ENCODE measurements around the gene MDFI.

Gene MDFI

DNA sequence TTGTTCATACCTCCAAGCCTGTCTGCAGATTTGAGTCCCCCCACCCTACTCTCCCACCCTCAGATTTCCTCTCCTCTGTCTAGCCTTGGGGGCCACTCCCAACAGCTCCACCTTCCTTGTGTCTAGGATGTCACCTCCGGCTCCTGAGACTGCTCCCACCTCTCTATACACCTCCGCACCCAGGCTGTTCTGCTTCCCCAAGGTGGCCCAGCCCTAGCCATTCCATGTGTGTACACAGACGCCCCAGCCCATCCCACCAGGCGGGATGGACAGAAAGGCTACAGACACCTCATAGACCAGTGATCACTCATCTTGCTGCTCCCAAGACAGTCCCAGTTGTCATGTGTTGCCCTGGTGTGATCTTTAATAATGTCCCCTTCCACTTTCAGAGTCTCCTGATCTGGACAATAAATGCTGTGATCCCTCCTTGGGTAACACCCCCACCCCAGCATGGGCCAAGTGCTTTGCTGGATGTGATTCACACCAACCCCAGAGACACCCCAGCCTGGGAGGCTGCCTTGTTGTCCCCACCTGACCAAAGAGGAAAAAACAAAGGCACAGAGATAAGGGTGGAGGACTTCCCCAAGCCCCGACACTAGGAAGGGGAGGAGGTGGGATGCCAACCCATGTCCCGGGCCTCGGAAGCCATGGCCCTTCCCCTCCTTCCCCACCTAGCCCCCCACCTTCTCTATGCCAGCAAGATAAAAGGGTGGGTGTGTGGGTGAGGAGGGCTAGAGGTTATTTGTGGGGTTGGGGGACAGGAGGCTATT, 36.1 kb downstream of the MDFI start:
- no peak for DNase-seq

DNA sequence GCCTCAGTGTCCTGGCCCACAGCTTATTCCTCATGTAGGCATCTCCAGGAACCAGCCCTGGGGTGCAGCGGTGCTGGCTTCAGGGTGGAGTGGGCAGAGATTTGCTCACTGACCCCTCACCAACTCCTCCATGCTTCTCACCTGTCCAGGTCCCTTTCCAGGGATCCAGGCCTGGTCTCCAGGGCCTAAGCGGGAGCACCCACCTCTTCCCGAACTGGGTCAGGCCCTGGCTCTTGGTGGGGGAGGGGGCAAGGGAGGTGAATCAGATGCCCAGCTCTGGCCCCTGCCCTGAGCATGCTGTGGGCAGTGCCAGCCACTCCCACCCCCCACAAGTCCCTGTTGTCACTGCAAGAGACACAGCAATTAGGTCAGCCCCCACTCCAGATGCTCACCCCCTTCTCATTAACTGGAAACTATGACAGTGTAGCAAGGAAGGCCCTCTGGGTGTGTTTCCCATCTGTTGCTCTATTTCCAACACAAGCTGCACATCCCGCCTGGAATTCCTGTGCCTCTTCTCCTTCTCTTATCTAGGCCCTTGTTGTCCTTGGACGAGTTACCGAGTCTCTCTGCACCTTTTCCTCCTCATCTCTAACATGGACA, 37.0 kb downstream of the MDFI start:
- no peak for DNase-seq

DNA sequence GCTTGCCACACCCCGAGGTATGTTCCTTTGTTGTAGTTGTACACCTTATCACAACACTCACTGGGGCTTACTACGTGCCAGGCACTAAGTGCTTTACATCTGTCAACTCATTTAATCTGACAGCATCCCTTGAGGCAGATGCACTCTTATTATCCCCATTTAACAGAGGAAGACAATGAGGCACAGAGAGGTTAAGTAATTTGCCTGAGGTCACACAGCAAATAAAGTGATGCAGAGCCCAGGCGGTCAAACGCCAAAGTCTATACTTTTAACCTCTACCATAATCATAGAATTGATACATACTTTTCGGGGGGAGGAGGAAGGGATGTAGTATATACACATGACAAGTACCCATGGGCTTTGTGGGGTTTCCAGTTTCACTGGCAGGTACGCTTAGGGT, 37.7 kb downstream of the MDFI start:
- no peak for DNase-seq

DNA sequence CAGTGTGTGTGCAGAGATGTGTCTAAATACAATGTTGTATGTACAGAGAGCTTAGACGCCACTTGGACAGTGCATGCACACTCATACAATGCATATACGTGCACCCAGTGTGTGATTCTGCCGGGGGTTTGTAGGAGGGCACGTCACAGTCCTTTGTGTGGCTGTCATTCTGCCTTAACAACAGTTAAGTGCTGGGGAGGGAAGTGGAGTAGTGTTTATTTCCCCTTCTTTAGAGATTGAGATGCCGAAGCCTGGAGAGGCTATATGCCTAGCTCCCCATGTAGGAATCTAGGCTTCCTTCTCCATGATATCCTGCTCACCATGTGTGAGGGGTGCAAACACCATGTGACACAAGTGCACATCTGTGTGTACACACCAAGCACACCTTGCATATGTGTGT, 38.2 kb downstream of the MDFI start:
- DNase-seq, result no peak

DNA sequence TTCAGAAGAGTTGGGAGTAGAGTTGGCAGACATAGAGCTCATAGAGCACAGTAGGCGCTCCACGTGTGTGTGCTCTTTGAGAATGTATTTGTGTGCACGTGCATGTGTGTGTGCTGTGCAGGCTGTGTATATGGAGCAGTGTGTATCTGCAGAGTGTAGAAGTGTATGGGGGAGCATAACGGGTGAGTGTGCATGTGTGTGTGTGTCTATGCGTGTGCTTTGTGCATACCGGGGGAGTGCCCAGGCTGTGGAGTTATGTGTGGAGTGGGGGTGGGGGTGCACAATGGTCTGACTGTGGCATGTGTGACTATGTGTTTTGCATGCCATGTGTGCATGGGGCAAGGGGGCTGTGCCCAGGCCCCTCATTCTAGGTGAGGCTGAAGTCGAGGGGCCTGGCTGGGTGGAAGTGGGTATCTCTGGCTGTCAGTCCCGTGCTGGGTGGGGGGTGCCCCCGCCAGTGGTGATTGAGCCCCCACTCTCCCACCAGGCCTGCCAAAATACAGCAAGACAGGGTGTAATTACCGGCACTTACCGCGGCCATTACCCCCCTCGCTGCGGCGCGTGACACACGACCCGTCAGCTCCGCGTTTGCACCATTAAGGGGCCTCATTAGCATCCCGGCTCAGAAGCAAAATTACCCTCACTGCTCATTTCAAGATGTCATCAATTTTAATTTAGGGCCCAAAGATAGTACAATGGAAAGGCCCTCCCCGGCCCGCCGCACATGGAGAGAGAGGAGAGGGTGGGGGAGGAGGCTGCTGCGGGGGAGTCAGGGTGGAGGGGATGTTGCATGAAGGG, 39.1 kb downstream of the MDFI start:
- no peak for DNase-seq

DNA sequence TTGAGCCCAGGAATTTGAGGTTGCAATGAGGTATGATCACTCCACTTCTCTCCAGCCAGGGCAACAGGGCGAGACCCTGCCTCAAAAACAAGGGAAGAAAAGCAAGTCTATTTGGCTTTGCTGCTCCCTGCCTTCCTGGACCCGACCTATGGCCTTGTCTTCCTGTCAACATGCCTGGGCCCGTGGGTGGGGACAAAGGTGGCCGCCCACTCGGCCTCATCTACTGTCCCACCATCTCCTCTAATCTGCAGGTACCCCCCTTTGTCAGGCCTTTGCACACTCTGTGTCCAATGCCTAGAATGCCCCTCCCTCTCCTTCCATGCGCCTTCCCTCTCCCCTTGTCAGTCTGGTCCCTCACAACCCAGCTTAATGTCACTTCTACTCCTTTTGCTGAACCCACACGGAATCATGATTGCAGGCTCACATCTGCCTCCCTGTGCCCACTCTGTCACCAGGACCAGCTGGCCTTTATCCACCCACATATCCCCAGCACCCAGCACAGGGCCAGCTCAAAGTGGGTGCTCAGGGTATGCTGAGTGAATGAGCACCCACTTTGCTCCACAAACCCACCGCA, 40.3 kb downstream of the MDFI start:
- no peak for DNase-seq

DNA sequence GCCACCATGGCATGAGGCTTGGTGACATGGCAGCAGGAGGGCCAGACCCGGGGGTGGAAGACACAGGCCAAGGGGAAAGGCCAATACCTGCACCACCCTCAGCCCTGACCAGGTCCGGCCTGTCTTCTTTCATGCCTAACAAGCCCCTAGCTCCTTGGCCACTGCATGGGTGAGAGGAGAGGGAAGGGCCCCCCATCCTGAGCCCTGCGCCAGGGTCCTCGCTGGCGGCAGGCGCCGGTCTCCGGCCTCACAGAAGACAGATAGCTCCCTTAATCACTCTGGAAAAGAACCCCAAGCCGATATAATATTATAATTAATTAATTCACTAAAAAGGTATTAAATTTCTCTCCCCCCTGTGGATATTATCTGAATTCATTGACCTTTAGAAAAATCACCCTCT, 41.4 kb downstream of the MDFI start:
- no peak for DNase-seq

DNA sequence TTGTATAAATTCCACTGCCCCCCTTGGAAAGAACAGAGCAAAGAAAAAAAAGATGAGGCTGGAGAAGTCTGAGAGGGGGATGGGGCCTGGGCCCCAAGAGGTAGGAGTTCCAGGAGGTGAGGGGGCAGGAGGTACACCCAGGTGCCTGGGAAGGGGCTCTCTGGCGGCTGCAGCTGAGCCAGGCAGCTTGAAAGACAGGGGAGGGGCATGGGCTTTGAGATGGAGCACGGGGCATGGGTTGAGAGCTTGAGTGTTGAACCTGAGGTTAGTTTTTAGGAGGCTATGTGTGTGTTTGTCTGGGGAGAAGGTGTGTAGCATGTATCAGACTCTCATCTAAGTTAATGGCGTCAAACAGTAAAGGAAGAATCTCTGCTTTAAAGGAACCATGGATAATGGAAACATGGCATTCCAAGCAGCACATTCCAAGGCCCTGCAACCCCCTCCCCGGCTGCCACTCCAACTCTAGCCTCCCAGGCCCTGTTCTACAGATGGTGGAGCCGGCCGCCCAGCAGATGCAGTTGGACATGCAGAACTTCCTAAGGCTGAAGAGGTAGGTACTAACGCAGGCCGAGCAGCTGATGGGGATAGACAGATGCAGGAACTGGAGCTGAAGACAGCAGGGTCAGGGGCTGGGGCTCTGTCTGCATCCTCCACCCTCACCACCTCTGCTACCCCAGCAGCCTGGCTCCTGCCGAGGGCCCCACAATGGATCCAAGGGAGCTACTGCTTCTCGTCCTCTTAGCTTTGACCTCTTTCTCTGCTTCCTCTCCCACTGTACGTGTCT, 42.1 kb downstream of the MDFI start:
- no peak for DNase-seq

DNA sequence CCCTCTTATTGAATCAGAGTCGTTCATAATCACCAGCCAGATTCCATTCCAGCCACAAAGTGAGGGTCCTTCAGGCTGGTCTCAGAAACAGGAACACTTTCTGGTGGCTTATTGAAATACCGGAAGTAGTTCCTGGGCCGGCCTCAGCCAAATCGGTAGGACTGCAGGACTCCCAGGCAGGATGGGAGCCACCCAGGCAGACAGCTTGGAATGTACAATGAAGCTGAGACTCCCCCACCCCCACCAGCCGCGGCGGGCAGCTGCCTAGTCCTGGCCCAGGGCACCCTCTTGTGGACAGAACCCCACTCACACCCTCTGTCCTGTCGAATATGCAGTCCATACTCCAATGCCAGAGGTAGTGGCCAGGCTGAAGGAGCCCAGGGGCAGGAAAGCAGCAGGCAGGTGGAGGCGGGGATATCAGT, 43.8 kb downstream of the MDFI start:
- DNase-seq, result peak; percentile 77

DNA sequence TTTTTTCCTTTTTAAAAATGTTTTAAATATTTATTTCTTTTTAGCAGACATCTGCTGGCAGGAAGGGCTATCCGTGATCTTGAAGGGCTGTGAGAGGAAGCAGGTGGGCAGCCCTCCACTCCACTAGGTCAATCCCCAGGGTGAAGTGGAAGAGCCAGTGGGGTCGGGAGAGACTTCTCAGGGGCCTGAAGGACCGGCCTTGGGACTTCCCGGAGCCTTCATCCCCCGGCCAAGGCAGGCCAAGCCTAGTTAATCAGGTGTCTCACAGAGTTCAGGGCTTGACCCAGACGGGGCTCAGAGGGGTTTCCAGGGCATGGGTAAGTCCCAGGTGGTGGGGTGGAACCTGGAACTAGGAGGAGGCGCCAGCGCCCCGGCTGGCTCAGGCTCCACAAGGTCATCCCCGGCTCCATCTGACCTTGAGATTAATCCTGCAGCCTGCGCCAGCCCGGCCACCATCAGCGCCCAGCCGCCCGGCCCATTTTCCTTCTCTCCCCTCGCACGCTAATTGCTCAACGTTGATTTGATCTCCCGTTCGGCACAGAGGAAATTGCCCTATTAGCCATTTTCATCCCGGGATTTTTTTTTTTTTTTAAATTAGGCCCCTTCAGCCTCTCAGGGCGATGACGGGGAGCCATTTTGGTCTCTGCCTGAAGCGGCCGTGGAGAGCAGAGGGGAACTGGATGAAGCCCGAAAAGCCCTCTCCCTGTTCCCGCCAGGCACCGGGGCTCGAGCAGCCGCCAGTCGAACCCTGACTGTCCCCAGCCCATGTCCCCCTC, 44.4 kb downstream of the MDFI start:
- no peak for DNase-seq

DNA sequence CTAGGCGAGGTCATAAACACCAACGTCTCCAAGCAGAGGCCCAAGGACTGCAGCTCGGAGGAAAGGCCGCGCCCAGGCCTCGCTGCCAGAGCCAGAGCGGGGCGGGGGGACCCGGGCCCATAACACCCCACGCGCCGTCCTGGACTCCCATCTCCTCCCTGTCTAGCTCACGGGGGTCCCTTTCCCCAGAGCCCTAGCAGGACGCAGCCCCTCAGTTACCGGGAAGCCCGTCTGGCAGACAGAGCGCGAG, 44.9 kb downstream of the MDFI start:
- DNase-seq, result no peak

DNA sequence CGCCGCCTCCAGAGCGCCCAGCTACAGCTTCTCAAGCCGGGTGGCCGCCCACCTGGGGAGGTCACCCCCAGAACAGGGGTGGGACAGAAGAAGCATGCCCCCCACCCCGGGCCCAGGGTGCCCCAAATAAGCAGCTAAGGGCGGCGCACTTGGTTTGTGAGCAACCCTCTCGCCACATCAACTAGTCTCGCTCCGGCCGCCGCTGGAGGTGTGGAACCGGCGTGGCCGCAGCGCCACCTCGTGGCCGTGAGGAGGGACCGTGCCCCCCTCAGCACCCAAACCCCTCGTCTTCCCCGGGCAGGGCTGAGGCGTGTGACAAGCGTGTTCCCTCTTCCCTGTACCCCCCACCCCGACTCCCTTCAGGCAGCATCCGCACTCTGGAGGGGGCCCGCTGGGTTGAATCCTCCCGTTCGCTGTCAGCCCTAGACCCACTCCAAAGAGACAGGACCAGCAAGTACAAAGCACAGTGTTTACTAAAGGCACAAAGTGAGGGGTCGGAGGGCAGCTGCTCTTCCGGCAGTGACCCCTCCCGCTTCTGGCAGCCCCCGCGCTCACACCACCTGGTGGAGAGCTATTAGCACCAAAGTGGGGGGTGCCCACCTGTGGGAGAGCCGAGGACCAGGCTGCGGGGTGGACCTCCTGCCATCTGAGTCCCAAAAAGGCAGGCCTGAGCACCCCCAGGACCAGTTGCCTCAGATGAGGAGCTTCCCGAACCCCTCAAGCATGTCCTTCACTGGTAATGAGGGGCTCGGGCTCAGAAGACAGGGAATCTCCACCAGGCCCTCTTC, 45.4 kb downstream of the MDFI start:
- DNase-seq, result peak; percentile 87

DNA sequence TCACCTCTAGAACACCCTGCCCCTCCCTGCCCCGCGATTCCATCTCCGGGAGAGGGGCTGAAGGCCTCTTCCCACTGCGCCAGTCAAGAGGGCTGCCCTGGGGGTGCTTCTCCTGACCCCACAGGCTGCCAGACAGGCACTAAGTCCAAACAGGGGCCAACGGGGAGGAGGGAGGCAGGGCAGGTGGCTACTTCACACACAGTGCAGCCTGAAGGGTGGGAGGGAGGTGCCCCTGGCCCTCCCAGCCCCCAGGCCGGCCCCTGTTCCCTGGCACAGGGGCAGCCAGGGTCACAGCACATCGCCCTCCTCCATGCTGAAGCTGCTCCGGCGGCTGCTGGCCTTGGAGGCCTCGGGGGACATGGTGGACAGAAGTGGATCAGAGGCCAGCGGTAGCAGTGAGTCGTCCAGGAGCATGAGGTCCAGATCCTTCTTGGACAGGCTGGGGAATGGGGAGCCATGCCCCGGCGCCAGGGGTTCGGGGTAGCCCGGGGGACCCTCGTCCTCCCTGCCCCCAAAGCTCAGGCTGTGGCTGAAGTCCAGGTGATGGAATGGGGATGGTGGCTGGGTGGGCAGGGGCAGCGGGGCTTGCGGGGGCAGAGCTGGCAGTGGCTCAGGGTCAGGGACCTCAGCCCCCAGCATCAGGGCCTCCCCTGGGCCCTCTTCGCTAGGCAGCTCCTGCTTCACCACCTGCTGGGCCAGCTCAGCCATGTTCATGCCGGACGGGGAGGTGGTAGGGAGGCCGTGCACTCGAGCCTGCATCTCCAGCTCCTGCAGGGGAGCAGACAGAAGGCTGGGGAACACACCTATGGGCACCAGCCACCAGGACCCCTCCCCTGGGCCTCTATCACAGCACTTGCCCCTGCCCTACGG, 46.3 kb downstream of the MDFI start:
- DNase-seq, result no peak

DNA sequence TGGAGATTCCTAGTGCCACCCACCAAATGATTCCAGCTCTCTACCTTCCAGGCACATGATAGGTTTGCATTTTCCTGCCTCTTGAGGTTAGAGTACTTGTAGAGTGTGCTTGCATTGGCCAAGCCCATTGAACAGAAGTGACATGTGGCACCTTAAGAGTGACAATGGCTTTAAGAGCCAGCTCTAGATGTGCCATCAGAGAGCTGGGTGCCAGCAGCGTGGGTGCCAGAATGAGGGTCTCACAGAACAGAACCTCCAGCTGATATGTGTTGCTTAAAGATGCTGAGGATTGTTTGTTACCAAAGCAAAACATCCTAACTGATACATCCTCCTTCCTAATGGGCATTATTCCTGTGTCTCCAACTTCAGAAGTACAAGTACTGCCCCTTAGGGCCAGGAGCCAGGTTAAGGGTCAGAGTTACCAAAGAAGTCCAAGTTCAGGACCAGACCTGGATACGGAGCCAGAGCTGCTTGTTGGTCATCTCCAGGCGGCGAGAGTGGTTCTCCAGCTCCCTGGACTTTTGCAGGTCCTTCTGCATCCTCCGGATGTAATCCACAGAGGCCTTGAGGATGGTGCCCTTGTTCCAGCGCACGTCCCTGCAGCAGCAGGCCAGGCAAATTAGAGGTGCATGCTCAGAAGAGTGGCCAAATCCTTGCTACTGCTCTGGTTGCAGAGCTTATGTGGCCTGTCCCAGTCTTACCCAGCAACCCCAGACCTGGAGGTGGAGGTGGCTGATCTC, 47.5 kb downstream of the MDFI start:
- DNase-seq, result no peak

DNA sequence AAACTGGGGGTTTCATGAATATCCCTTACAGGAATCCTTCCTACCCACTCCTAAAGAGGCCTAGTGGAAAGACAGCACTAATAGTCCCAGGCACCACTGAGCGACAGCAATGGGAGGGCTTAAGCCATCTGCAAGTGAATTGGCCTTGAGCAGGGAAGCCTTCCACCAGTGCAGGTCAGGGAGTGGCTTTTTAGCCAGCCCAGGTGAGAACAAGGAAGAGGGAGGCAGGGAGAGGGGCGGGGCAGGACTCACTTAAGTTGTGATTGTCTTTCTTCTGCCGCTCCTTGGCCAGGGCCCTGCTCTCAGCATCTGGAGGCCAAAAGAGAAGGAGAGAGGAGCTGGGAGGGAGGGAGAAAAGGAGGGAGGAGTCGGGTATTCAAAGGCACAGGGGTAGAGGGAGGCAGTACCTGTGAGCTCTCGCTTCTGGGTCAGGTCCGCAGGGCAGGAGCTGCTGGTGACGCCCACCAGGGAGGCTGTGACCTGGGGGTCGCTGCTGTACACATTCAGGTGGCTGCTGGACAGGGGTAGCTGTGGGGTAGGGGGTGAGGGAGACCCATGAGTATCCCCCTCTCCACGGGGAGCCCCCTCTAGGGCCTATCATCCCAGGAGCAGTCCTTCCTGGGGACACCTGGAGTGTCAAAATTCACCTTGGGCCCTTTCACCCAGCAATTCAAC, 49.4 kb downstream of the MDFI start:
- DNase-seq, result no peak

DNA sequence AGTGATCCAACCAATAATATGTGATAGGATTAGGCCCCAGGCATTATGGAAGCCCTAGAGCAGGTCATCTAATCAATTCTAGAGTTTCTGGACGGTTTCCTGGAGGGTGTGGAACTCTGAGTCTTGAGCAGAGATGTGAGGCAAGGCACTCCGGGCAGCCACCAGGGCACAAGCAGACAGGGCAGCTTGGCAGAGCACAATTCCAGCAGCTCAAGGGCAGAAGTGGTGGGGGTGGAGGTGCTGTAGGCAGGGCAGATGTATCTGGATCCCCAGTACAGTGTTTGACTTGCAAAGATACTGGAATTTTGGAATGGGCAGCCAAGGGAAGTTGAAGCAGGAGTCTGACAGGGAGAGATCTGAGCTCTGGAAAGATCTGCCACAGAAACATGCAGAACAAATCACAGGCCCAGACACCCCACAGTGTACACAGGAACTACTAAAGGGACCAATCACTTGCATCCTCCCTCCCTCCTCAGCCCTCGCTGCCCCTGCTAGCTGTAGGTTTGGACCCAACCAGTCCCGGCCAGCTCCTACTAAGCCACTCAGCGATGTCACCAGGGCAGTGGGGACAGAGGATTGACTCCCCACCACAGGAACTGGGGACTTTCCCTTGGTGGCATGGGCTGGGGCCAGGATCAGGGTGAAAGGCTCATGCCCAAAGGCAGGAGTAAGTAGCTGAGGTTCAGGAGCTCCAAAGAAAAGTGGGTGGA, 50.1 kb downstream of the MDFI start:
- no peak for DNase-seq

DNA sequence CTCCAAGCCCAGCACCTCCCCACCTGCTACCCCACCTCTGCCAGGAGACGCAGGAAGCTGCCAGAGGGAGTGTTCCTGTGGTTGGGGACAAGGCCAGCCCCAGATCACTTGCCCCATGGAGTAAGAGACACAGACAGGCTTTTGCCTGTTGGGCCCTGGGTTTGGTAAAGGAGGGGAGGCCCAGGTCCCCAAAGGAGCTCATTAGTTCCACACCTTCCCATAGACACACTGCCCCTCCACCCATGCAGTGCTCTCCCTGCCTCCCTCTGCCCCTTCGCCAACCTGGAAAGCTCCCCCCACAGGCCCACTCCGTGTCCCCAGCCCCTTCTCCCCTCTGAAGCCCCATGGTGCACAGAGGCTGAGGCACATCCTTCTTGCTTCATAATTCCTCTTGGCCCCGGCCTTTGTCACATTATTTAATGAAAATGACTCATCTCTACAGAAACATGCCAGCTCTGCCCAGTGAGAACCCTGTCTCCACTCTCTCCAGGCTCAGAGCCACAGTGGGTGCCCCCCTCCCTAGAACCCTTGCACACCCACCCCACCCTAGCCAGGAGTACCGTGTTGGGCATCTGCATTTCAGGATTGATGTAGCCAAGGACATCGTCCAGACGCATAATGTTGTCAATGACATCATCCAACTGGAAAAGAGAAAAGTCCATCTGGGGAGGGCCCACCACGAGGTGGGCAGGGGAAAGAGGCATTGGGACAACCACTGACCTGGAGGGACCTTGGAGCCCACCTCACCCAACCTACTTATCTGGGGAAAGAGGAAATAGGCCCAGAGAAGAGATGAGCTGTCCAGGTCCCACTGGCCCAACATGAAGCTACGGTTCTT, 51.1 kb downstream of the MDFI start:
- DNase-seq, result no peak
